ENCODE results near the gene MAP3K7.

MAP3K7 gene

GRCh38 chr6:90584636-90585255, 2.1 kb downstream of the MAP3K7 start:
- no peak overlapping the region for H2AFZ ChIP-seq (ENCODE audit: low read depth, low read length)
- no peaks in the 10 kb centered on the region for H3K27me3 ChIP-seq (ENCODE audit: insufficient read depth, low read length, poor library complexity)
- TF ChIP-seq EZH2 (IDR thresholded peaks at IDR 0.05; ENCODE audit: borderline replicate concordance, low read depth, low read length, severe bottlenecking), result no peak
- TF ChIP-seq, protein P1, sequence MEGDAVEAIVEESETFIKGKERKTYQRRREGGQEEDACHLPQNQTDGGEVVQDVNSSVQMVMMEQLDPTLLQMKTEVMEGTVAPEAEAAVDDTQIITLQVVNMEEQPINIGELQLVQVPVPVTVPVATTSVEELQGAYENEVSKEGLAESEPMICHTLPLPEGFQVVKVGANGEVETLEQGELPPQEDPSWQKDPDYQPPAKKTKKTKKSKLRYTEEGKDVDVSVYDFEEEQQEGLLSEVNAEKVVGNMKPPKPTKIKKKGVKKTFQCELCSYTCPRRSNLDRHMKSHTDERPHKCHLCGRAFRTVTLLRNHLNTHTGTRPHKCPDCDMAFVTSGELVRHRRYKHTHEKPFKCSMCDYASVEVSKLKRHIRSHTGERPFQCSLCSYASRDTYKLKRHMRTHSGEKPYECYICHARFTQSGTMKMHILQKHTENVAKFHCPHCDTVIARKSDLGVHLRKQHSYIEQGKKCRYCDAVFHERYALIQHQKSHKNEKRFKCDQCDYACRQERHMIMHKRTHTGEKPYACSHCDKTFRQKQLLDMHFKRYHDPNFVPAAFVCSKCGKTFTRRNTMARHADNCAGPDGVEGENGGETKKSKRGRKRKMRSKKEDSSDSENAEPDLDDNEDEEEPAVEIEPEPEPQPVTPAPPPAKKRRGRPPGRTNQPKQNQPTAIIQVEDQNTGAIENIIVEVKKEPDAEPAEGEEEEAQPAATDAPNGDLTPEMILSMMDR (IDR thresholded peaks at IDR 0.05; ENCODE audit: borderline replicate concordance, extremely low read depth, low read length, poor library complexity, severe bottlenecking), result no peak
- no peak overlapping the region; the same call in 1 of the 2 replicates for H3K27ac ChIP-seq (ENCODE audit: low read length)
- peak overlapping the region; percentile 93 for H3K9ac ChIP-seq (ENCODE audit: low read depth, low read length)
- H3K79me2 ChIP-seq (ENCODE audit: insufficient read depth, low read length), result peaks cover 80% of the 10 kb centered on the region
- peak overlapping the region; percentile 77 for H3K4me2 ChIP-seq (ENCODE audit: insufficient read depth, low read length)
- peaks cover 6% of the 10 kb centered on the region; the same call in 1 of the 2 replicates for H3K36me3 ChIP-seq (ENCODE audit: insufficient read depth, low read length)
- peak overlapping the region; percentile 61 to 98; a peak in 2 of 4 replicates for H3K4me3 ChIP-seq (ENCODE audit: low read depth in 1 of 2, low read length in 2 of 2)
- ATAC-seq (ENCODE audit: insufficient read depth, low read depth) (no peak), DNase-seq (no peak)
- H3K9me3 ChIP-seq (ENCODE audit: insufficient read depth, low read length, severe bottlenecking), result no peaks in the 10 kb centered on the region
- peaks cover 33% of the 10 kb centered on the region for H4K20me1 ChIP-seq (ENCODE audit: insufficient read depth, low read length)
- peaks cover 41% of the 10 kb centered on the region for H3K4me1 ChIP-seq (ENCODE audit: insufficient read depth, low read length)

DNA sequence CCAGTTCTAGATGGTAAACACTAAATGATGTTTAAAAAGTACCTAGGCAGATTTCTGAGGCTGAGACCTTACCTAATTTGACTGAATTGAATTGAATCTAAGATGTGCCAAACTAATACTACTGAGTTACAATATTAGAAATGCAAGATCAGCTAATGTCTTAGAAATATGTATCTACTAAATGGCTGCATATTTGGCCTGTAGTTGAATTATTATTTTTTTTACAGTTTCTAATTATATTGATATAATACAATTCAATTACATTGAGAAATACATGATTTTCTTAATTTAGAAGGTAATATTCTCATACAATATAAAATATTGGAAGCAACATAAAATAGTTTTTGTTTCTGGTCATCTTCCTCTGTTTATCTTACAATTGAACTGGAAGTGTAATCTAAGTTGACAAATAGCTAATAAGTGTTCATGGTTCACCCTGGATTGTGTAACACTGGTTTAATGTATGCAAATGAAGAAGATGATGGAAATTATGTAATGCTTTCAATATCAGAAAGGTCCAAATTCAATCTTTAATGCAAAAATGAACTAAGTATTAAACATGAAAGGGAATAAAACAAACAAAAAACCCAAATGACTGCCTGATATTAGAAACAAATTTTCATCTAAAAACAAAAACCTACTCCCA, 2.9 kb downstream of the MAP3K7 start:
- H2AFZ ChIP-seq (ENCODE audit: low read depth, low read length), result no peak overlapping the region
- TF ChIP-seq, protein P1 (IDR thresholded peaks at IDR 0.05; ENCODE audit: borderline replicate concordance, extremely low read depth, low read length, poor library complexity, severe bottlenecking), result no peak
- TF ChIP-seq EZH2 (IDR thresholded peaks at IDR 0.05; ENCODE audit: borderline replicate concordance, low read depth, low read length, severe bottlenecking), result no peak

DNA sequence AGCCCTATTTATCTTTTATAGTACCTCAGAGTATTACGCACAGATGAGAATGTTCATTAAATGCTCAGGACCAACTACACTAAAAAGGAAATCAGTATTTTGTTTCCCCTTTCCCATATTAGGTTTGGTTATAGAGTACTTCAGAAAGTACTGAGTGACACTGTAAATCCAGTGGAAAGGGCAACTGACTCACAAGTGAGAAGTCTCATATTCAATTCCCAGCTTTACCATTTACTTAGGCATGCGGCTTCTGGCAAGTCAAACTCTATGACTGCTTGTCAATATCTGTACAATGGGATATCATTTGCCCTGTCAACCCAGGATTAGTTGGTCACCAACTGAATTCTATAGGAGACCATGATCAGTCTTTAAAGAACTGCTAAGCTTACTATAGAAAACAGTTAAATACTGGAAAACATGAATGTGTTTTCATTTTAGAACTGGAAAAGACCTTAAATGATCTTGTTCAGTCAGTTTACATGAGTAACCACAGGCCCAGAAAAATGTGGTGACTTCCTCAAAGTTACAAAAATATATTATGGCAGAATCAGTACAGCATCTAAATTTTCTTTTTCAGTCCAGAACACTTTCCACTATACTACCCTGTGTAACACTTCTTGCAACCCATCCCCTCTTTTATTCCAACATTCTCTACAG, 3.6 kb downstream of the MAP3K7 start:
- ATAC-seq (ENCODE audit: insufficient read depth, low read depth) (no peak), DNase-seq (no peak)
- TF ChIP-seq, protein P1 (IDR thresholded peaks at IDR 0.05; ENCODE audit: borderline replicate concordance, extremely low read depth, low read length, poor library complexity, severe bottlenecking), result no peak
- Histone ChIP-seq H3K9me3 (ENCODE audit: insufficient read depth, low read length, severe bottlenecking) (no peaks in the 10 kb centered on the region), H4K20me1 (ENCODE audit: insufficient read depth, low read length) (peaks cover 41% of the 10 kb centered on the region), H3K79me2 (ENCODE audit: insufficient read depth, low read length) (peaks cover 94% of the 10 kb centered on the region), H3K9ac (ENCODE audit: low read depth, low read length) (no peak overlapping the region), H3K4me3 (ENCODE audit: low read depth in 1 of 2, low read length in 2 of 2) (peak overlapping the region in 1 of 2 experiments; percentile 15; a peak in 1 of 4 replicates), H3K4me1 (ENCODE audit: insufficient read depth, low read length) (peaks cover 39% of the 10 kb centered on the region), H3K27ac (ENCODE audit: low read length) (no peak overlapping the region), H3K27me3 (ENCODE audit: insufficient read depth, low read length, poor library complexity) (no peaks in the 10 kb centered on the region), H3K4me2 (ENCODE audit: insufficient read depth, low read length) (peak overlapping the region; percentile 77), H3K36me3 (ENCODE audit: insufficient read depth, low read length) (peaks cover 13% of the 10 kb centered on the region), H2AFZ (ENCODE audit: low read depth, low read length) (no peak overlapping the region)

More for the DNA sequence above, 2.9 kb downstream of the MAP3K7 start:
- no peaks in the 10 kb centered on the region for H3K27me3 ChIP-seq (ENCODE audit: insufficient read depth, low read length, poor library complexity)
- H3K4me3 ChIP-seq (ENCODE audit: low read depth in 1 of 2, low read length in 2 of 2), result peak overlapping the region in 1 of 2 experiments; percentile 61; a peak in 1 of 4 replicates
- H3K4me2 ChIP-seq (ENCODE audit: insufficient read depth, low read length), result peak overlapping the region; percentile 77
- peaks cover 88% of the 10 kb centered on the region for H3K79me2 ChIP-seq (ENCODE audit: insufficient read depth, low read length)
- peaks cover 41% of the 10 kb centered on the region for H3K4me1 ChIP-seq (ENCODE audit: insufficient read depth, low read length)
- DNase-seq (no peak), ATAC-seq (ENCODE audit: insufficient read depth, low read depth) (no peak)
- no peak overlapping the region for H3K27ac ChIP-seq (ENCODE audit: low read length)
- 0 out of 2 replicates have a peak overlapping the region, but pooled peaks have one; percentile 93 for H3K9ac ChIP-seq (ENCODE audit: low read depth, low read length)
- H3K36me3 ChIP-seq (ENCODE audit: insufficient read depth, low read length), result peaks cover 6% of the 10 kb centered on the region; the same call in 1 of the 2 replicates
- peaks cover 39% of the 10 kb centered on the region for H4K20me1 ChIP-seq (ENCODE audit: insufficient read depth, low read length)
- H3K9me3 ChIP-seq (ENCODE audit: insufficient read depth, low read length, severe bottlenecking), result no peaks in the 10 kb centered on the region

All from DND-41 (cell line).